Choroid plexus epithelial cell (primary cell): Measurements from ENCODE around the gene SYCE1.
"Not testable (repeated sequence)": the region's sequence is repeated elsewhere in the genome, so short reads cannot be mapped to it uniquely, and the experiment has no call there.

ENCODE experiments used
- DNase-seq: peaks from one replicate; pipeline ENCODE4 v3.0.0-alpha.2; 2010; ENCODE audit warnings: low read depth
- H3K4me3 ChIP-seq: 2 replicates; pipeline ENCODE4 v1.5.1; 2011; ENCODE audit warnings: low read depth, mild to moderate bottlenecking, control low read depth, low read length, moderate library complexity
- TF ChIP-seq, protein P1 (sequence below): conservative IDR thresholded peaks from 2 replicates; pipeline ENCODE4 v1.5.1; 2011; ENCODE audit warnings: low read depth, mild to moderate bottlenecking, control low read depth, inconsistent platforms, low read length, moderate library complexity

The SYCE1 gene

DNA sequence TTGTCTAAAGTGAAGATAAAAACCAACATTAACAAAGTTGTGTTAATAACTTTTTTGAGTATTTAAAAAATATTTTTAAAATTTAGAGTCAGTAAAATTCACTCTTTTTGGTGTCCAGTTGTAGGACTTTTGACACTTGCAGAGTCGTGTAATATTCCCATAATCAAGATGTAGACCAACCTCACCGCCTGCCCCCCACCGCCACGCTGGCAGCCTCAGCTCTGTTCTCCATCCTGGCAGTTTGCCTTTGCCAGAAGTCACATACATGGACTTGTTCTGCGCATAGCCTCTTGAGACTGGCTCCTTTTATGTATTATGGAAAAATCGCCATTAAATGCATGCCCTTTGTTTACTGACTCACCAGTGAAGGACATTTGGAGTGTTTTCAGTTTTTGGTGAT, 27.3 kb upstream of the SYCE1 start:
- H3K4me3 ChIP-seq: no peak overlapping the region
- TF ChIP-seq, protein P1, sequence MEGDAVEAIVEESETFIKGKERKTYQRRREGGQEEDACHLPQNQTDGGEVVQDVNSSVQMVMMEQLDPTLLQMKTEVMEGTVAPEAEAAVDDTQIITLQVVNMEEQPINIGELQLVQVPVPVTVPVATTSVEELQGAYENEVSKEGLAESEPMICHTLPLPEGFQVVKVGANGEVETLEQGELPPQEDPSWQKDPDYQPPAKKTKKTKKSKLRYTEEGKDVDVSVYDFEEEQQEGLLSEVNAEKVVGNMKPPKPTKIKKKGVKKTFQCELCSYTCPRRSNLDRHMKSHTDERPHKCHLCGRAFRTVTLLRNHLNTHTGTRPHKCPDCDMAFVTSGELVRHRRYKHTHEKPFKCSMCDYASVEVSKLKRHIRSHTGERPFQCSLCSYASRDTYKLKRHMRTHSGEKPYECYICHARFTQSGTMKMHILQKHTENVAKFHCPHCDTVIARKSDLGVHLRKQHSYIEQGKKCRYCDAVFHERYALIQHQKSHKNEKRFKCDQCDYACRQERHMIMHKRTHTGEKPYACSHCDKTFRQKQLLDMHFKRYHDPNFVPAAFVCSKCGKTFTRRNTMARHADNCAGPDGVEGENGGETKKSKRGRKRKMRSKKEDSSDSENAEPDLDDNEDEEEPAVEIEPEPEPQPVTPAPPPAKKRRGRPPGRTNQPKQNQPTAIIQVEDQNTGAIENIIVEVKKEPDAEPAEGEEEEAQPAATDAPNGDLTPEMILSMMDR: no peak
- DNase-seq: no peak

DNA sequence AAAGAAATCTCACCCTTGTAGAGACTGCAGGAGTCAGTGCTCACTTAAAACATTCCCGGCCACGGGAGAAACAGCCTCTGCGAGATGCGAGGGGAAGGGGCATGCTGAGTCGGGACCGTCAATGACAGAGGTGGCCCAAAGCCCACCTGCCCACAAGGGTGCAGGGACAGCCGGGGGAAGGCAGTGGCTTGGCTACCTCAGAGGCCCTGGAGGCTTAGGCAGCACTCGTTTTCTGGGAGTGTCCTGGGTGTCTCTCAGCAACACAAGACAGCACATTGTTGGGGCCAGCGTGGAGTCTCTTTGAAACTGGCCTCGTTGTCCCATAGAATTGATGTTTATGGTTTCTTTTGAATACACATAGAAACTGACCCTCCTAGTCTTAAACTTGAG, 25.6 kb upstream of the SYCE1 start:
- DNase-seq: no peak
- TF ChIP-seq, protein P1: no peak
- no peak overlapping the region for H3K4me3 ChIP-seq

GRCh38 chr10:133590226-133590969, 25.0 kb upstream of the SYCE1 start:
- TF ChIP-seq, protein P1: no peak

GRCh38 chr10:133577037-133577436, 11.7 kb upstream of the SYCE1 start:
- not testable (repeated sequence) for DNase-seq, H3K4me3 ChIP-seq

More at GRCh38 chr10:133590226-133590969, 25.0 kb upstream of the SYCE1 start:
- DNase-seq: no peak
- no peak overlapping the region for H3K4me3 ChIP-seq

DNA sequence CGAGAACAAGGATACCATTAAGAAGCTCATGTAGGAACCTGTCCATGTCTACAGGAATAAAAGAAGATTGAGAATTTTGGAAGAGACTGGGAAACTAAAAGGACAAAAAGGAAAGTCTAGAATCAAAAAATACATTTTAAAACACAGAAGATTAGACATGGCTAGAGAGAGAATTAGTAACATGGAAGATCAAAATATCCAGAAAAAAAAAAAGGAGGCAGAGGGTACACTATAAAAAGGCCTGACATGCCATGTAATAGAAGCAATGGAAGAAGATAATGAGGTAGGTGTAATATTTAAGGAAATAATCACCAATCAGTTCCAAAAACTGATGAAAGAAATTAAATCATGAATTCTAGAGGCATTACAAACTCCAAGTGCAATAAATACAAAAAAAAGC, 8.1 kb upstream of the SYCE1 start:
- not testable (repeated sequence) for H3K4me3 ChIP-seq
- peak; percentile 1 for DNase-seq

DNA sequence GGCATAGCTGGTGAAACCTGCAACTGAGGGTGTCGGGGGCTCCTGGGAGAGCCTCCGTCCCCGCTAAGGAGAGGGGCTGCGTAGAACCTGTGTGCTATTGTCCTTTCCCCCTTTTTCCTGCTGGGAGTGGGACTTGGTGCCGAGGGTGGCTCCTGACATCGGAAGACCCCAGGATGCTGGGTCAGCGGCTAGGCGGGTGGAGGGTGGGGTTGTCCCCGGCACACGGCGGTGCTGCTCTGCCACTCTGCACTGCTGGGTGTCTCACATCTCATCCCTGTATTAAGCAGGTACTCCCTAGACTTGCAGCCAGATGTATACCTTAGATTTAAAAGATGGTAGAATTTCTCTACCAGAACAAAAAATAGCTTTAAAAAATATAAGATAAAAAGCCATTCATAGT, 6.7 kb upstream of the SYCE1 start:
- DNase-seq, H3K4me3 ChIP-seq: not testable (repeated sequence)

DNA sequence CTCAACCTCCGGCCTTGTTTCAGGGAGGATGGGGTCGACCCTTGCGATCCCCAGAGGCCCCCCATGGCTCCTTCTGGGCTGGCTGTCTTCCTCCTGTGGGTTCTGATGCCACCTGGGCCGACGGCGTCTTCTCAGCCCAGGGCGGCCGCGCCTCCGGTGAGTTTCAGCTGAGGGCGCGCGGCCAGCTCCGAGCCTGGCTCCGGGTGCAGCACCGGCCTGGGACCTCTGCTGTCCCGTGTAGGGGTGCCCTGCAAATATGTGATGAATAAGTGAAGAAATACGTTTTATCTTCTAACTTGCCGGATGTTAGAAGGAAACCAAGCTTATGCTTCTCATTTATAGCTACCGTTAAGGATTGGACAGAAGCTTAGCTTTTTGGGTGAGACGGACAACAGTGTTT, 4.4 kb upstream of the SYCE1 start:
- H3K4me3 ChIP-seq, DNase-seq: not testable (repeated sequence)

DNA sequence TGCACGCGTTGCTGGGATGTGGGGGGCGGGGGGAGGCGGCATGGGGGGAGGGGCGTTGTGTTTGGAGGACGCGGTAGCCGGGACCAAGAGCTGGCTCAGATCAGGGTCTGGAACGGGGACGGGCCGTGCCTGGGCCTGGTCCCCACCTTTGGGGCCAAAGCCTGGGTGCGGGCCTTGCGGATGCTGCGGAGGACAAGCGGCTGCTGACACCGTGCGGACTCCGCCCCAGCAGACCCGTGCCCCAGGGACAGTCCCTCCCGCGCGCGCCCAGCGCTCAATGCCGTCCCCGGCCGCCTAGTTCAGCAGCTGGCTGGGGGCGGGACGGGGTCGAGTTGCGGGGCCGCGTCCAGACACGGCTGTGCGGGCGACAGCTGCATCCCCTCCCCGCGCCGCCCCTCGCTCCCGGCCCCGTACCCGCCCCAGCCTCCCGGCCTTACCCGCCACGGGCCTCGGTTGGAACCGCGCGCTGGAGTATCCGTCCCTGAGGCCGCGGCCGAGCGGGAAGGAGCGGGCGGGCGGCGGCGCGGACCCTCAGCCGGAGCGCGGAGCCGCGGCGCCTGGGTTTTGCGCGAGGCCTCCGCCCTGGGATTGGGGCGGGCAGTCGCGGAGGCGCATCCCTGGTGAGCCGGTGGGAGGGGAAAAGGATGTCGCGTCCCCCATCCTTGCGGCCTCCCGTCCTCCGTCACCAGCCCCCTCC, 3.6 kb upstream of the SYCE1 start:
- not testable (repeated sequence) for H3K4me3 ChIP-seq, DNase-seq

GRCh38 chr10:133568287-133568614, 2.9 kb upstream of the SYCE1 start:
- TF ChIP-seq, protein P1: no peak
- no peak for DNase-seq
- H3K4me3 ChIP-seq: no peak overlapping the region
